Measurements from ENCODE around the gene PTPRB. TPM values are rescaled to one million over a fixed set of nuclear protein-coding genes. Genes with fewer than 3 reads are reported as not detected.

Gene PTPRB
- total RNA-seq, 4 donors from 2014 or later, result 12.5 to 40.3 (median 26.8) TPM

DNA sequence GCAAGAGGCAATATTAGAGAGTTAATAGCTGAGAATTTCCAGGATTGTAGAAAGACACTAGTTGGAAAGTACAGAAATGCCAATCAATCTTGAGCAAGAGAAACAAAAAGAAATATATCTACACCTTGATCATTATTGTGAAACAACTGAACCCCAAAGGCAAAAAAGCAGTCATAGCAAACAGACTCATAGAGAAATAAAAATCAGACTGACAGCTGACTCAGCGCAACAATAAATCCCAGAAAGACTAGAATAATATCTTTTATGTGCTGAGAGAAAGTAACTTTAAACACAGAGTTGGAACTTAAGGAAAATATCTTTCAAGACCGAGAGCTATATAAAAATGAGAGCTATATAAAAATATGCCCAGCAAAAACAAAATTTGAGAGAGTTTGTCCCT, 52.9 kb downstream of the PTPRB start:
- WGBS, 2 donors (ENCODE audit: low coverage in 1 of 2), result 76 to 77% methylated on average over 2 of the region's 2 CpGs
- Histone ChIP-seq H3K27ac (no peak overlapping the region), H3K36me3 (no peaks in the 10 kb centered on the region), H3K4me1 (no peaks in the 10 kb centered on the region), H3K4me3 (no peak overlapping the region), H3K27me3 (no peaks in the 10 kb centered on the region), H3K9me3 (peaks cover 0 to 17% (median 0%) of the 10 kb centered on the region in 3 donors)
- TF ChIP-seq POLR2AphosphoS5 (IDR thresholded peaks at IDR 0.05) (no peak), POLR2A (IDR thresholded peaks at IDR 0.05) (no peak), CTCF (IDR thresholded peaks at IDR 0.05) (no peak), EP300 (IDR thresholded peaks at IDR 0.05) (no peak)
- ATAC-seq, result no peak

DNA sequence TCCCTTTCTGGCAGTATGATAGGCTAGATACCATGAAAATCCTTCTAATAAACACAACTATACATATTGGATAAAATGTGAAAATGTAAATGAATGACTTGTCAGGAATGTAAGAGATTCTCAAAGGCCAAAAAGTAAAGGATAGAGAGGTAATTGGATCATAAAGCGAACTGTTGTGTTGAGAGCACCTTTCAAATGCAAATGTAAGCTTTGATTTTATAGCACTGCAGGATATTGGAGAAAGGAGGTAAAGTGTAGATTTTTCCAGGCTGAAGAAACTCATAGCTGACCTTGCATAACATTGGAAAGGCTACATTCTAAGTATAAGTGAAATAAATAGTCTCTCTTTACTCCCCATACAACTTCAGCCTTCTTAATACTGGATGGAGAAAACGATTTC, 54.0 kb downstream of the PTPRB start:
- 82 to 93% methylated on average over 2 of the region's 2 CpGs for WGBS, 2 donors (ENCODE audit: low coverage in 1 of 2)
- Histone ChIP-seq H3K36me3 (no peaks in the 10 kb centered on the region), H3K9me3 (peaks cover 0 to 17% (median 0%) of the 10 kb centered on the region in 3 donors), H3K27me3 (no peaks in the 10 kb centered on the region), H3K4me1 (no peaks in the 10 kb centered on the region), H3K4me3 (no peak overlapping the region), H3K27ac (no peak overlapping the region)
- no peak for TF ChIP-seq CTCF (IDR thresholded peaks at IDR 0.05)
- TF ChIP-seq POLR2A (IDR thresholded peaks at IDR 0.05), result no peak
- TF ChIP-seq EP300 (IDR thresholded peaks at IDR 0.05), result no peak
- no peak for TF ChIP-seq POLR2AphosphoS5 (IDR thresholded peaks at IDR 0.05)
- no peak for ATAC-seq

- no peak for TF ChIP-seq CTCF (IDR thresholded peaks at IDR 0.05)
- TF ChIP-seq POLR2A (IDR thresholded peaks at IDR 0.05), result no peak
- TF ChIP-seq EP300 (IDR thresholded peaks at IDR 0.05), result no peak
- TF ChIP-seq POLR2AphosphoS5 (IDR thresholded peaks at IDR 0.05), result no peak
These were observed 56.0 kb downstream of the PTPRB start for GRCh38 chr12:70581208-70581607.

GRCh38 chr12:70577283-70577634, 60.0 kb downstream of the PTPRB start:
- TF ChIP-seq POLR2AphosphoS5 (IDR thresholded peaks at IDR 0.05), result no peak
- no peak for TF ChIP-seq CTCF (IDR thresholded peaks at IDR 0.05)
- no peak for TF ChIP-seq POLR2A (IDR thresholded peaks at IDR 0.05)
- no peak for TF ChIP-seq EP300 (IDR thresholded peaks at IDR 0.05)
- 14 to 27% methylated on average over 3 of the region's 3 CpGs for WGBS, 2 donors (ENCODE audit: low coverage in 1 of 2)
- no peak for ATAC-seq
- no peak overlapping the region for H3K4me3 ChIP-seq
- H3K27me3 ChIP-seq, result no peaks in the 10 kb centered on the region
- no peaks in the 10 kb centered on the region for H3K9me3 ChIP-seq
- peaks cover 0 to 2% (median 0%) of the 10 kb centered on the region in 3 donors for H3K4me1 ChIP-seq
- no peak overlapping the region for H3K27ac ChIP-seq
- no peaks in the 10 kb centered on the region for H3K36me3 ChIP-seq

More at GRCh38 chr12:70581208-70581607, 56.0 kb downstream of the PTPRB start:
- Histone ChIP-seq H3K36me3 (no peaks in the 10 kb centered on the region), H3K4me1 (no peaks in the 10 kb centered on the region), H3K9me3 (peaks cover 0 to 17% (median 0%) of the 10 kb centered on the region in 3 donors), H3K27me3 (no peaks in the 10 kb centered on the region), H3K27ac (no peak overlapping the region), H3K4me3 (no peak overlapping the region)
- ATAC-seq, result no peak
- 60 to 100% methylated on average over 1 of the region's 1 CpG for WGBS, 2 donors (ENCODE audit: low coverage in 1 of 2)

DNA sequence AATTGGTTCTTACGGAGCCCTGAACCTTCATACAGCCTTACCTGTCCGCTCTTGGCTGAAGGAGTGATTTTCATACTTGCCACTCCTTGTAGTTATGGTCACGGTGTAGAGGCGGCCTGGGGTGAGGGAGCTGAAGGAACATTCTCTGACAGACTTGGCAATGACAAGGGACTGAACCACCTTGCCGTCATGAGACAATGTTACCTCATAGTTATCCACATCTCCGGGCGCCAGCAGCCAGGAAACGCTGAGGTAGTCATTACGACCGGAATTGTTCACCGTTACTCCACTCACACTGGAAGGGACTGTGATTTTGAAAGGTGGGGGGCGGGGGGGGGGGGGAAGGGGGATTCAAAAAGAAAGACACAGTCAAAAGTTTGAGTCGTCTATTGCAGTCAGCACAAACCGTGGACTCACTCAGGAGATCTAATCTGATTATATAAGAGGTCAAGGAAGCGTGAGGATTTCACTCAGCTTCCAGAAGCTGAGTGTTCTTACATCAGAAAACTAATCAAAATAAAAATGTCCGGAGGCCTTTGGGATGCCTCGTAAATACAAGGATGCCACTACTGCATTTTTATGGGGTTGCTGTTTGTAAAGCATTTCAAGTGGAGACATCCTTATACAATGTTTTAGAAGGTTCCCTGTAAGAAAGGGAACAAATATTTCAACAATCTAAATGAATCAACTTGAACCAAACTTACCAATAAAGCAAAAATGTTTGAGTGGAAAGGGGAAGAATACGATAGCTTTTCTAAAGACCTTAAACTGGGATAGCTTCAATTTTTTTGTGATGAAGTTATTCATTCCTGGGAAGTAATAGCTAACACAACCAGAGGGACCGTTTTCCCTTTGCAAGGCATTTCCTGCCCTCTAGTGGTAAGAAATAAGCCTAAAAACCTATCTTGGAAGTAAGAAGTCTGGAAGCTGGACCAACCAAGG, 60.6 kb downstream of the PTPRB start:
- peaks cover 0 to 9% (median 0%) of the 10 kb centered on the region in 3 donors for H3K4me1 ChIP-seq
- H3K36me3 ChIP-seq, result no peaks in the 10 kb centered on the region
- no peak overlapping the region for H3K4me3 ChIP-seq
- H3K27me3 ChIP-seq, result no peaks in the 10 kb centered on the region
- ATAC-seq, result peak; percentile 53
- 42 to 43% methylated on average over 7 to 10 of the region's 19 CpGs for WGBS, 2 donors (ENCODE audit: low coverage in 1 of 2)
- H3K27ac ChIP-seq, result peak overlapping the region in 2 of 4 donors; percentile 0 to 22
- TF ChIP-seq EP300 (IDR thresholded peaks at IDR 0.05), result no peak
- TF ChIP-seq CTCF (IDR thresholded peaks at IDR 0.05), result peak; percentile 76 to 82 (median 80)
- no peaks in the 10 kb centered on the region for H3K9me3 ChIP-seq
